ENCODE data around the gene ANKRD27. TPM values are rescaled to one million over a fixed set of nuclear protein-coding genes. Genes with fewer than 3 reads are reported as not detected.

Gene ANKRD27
- total RNA-seq, 1 donor from 2014 or later = 20.8 TPM

DNA sequence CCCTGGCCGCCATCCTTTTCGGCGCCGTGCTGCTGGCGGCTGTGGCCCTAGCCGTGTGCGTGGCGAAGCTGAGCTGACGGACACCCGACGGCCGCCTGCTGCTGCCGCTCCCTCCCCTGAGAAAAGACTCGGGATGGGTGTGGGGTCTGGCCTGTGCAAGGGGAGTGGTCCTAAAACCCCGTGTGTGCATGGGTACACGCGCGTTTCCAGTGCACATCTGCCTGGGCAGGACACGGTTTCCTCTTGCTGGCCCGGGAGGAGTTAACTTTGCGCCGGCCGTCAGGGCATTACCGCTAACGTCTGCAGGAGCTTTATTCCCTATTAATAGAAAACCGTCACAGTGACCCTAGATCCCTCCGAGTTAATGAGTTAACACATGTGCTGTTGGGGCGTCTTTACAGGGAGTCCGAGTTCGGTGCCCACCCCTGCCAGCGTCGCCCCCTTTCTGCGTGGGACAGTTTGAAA is 1.9 kb upstream of the ANKRD27 start:
- peaks cover 13% of the 10 kb centered on the region for H3K4me1 Mint-ChIP-seq (ENCODE audit: low read depth, unreplicated experiment)
- no peaks in the 10 kb centered on the region for H3K9me3 Mint-ChIP-seq (ENCODE audit: unreplicated experiment)
- peak overlapping the region; percentile 66 for H3K4me3 Mint-ChIP-seq (ENCODE audit: unreplicated experiment)
- FAIRE-seq = no peak
- peak; percentile 61 for TF ChIP-seq EZH2 (IDR thresholded peaks at IDR 0.05; ENCODE audit: insufficient read depth, low read length)
- no peak for TF ChIP-seq CTCF (IDR thresholded peaks at IDR 0.05; ENCODE audit: insufficient read depth, low read depth, low read length)
- no peaks in the 10 kb centered on the region for H3K36me3 ChIP-seq (ENCODE audit: insufficient read depth, low read length)
- H3K4me3 ChIP-seq (ENCODE audit: insufficient read depth, low read depth, low read length) = no peak overlapping the region
- peaks cover 25% of the 10 kb centered on the region for H4K20me1 ChIP-seq (ENCODE audit: insufficient read depth, low read length)
- H3K9me3 ChIP-seq (ENCODE audit: insufficient read depth, low read depth, low read length) = no peaks in the 10 kb centered on the region
- H3K4me2 ChIP-seq (ENCODE audit: low read length) = peak overlapping the region; percentile 93
- peaks cover 14% of the 10 kb centered on the region for H3K4me1 ChIP-seq (ENCODE audit: insufficient read depth, low read length)
- peaks cover 28% of the 10 kb centered on the region for H3K79me2 ChIP-seq (ENCODE audit: insufficient read depth, low read length)
- no peak overlapping the region for H3K27ac Mint-ChIP-seq (ENCODE audit: unreplicated experiment)
- DNase-seq (ENCODE audit: low read depth) = no peak
- H3K27me3 Mint-ChIP-seq (ENCODE audit: low read depth, unreplicated experiment) = peaks cover 16% of the 10 kb centered on the region
- no peak overlapping the region for H3K9ac ChIP-seq (ENCODE audit: low read length)
- no peak overlapping the region for H3K27ac ChIP-seq (ENCODE audit: low read depth, low read length)
- H3K27me3 ChIP-seq (ENCODE audit: insufficient read depth, low read length) = peaks cover 24% of the 10 kb centered on the region
- peaks cover 5% of the 10 kb centered on the region for H3K36me3 Mint-ChIP-seq (ENCODE audit: low read depth, unreplicated experiment)
- peak overlapping the region; percentile 33 for H2AFZ ChIP-seq (ENCODE audit: low read depth, low read length)

GRCh38 chr19:32676186-32676894 is 1.4 kb upstream of the ANKRD27 start:
- Mint-ChIP-seq H3K9me3 (ENCODE audit: unreplicated experiment) (no peaks in the 10 kb centered on the region), H3K27me3 (ENCODE audit: low read depth, unreplicated experiment) (peaks cover 16% of the 10 kb centered on the region), H3K36me3 (ENCODE audit: low read depth, unreplicated experiment) (peaks cover 5% of the 10 kb centered on the region), H3K4me3 (ENCODE audit: unreplicated experiment) (no peak overlapping the region), H3K4me1 (ENCODE audit: low read depth, unreplicated experiment) (peaks cover 19% of the 10 kb centered on the region), H3K27ac (ENCODE audit: unreplicated experiment) (no peak overlapping the region)
- Histone ChIP-seq H2AFZ (ENCODE audit: low read depth, low read length) (peak overlapping the region; percentile 88), H3K27me3 (ENCODE audit: insufficient read depth, low read length) (peaks cover 24% of the 10 kb centered on the region), H3K4me2 (ENCODE audit: low read length) (peak overlapping the region; percentile 93), H4K20me1 (ENCODE audit: insufficient read depth, low read length) (peaks cover 30% of the 10 kb centered on the region), H3K4me3 (ENCODE audit: insufficient read depth, low read depth, low read length) (no peak overlapping the region), H3K79me2 (ENCODE audit: insufficient read depth, low read length) (peaks cover 33% of the 10 kb centered on the region), H3K4me1 (ENCODE audit: insufficient read depth, low read length) (peaks cover 14% of the 10 kb centered on the region), H3K9ac (ENCODE audit: low read length) (no peak overlapping the region), H3K36me3 (ENCODE audit: insufficient read depth, low read length) (no peaks in the 10 kb centered on the region), H3K9me3 (ENCODE audit: insufficient read depth, low read depth, low read length) (no peaks in the 10 kb centered on the region), H3K27ac (ENCODE audit: low read depth, low read length) (no peak overlapping the region)
- FAIRE-seq (no peak), DNase-seq (ENCODE audit: low read depth) (no peak)
- TF ChIP-seq EZH2 (IDR thresholded peaks at IDR 0.05; ENCODE audit: insufficient read depth, low read length) = peak; percentile 99
- TF ChIP-seq CTCF (IDR thresholded peaks at IDR 0.05; ENCODE audit: insufficient read depth, low read depth, low read length) = no peak

DNA sequence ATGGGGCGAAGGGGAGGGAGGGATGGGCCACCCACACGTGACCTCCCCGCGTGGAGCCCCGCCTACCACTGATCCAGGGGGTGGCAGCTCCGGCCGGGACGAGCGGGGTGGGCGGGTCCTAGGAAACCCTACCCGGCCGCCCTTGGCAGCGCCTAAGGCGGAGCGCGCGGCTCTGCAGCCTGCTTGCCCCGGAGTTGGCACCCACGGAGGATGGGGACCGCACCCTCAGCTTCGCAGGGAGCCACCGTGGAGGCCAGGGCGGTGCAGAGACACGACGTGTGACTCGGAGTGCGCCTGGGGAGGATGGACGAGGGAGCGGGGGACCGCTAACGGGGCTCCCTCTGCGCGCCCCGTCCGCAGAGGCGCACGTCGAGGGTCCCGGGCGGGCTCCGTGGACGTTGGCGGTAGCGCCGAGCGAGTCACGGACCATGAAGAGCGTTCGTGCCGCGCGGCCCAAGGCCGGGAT is 773 bp upstream of the ANKRD27 start, which contains the start of gene RGS9BP:
Gene RGS9BP, plus strand, starts transcription at position 129 of the 466 bp plus-strand sequence. CDS start 416 bp downstream, outside the sequence.
- TF ChIP-seq CTCF (IDR thresholded peaks at IDR 0.05; ENCODE audit: insufficient read depth, low read depth, low read length) (no peak), EZH2 (IDR thresholded peaks at IDR 0.05; ENCODE audit: insufficient read depth, low read length) (no peak)
- Histone ChIP-seq H3K4me3 (ENCODE audit: insufficient read depth, low read depth, low read length) (peak within 1 kb of the TSS; percentile 79), H3K4me1 (ENCODE audit: insufficient read depth, low read length) (peaks cover 14% of the 10 kb centered on the region), H2AFZ (ENCODE audit: low read depth, low read length) (peak within 1 kb of the TSS; percentile 94), H3K36me3 (ENCODE audit: insufficient read depth, low read length) (no peaks in the 10 kb centered on the region), H4K20me1 (ENCODE audit: insufficient read depth, low read length) (peaks cover 36% of the 10 kb centered on the region), H3K27me3 (ENCODE audit: insufficient read depth, low read length) (peaks cover 24% of the 10 kb centered on the region), H3K9ac (ENCODE audit: low read length) (peak within 1 kb of the TSS; percentile 81), H3K27ac (ENCODE audit: low read depth, low read length) (no peak within 1 kb of the TSS), H3K4me2 (ENCODE audit: low read length) (peak within 1 kb of the TSS; percentile 93), H3K79me2 (ENCODE audit: insufficient read depth, low read length) (peaks cover 39% of the 10 kb centered on the region), H3K9me3 (ENCODE audit: insufficient read depth, low read depth, low read length) (no peaks in the 10 kb centered on the region)
- Mint-ChIP-seq H3K4me1 (ENCODE audit: low read depth, unreplicated experiment) (peaks cover 20% of the 10 kb centered on the region), H3K4me3 (ENCODE audit: unreplicated experiment) (peak within 1 kb of the TSS; percentile 82), H3K9me3 (ENCODE audit: unreplicated experiment) (no peaks in the 10 kb centered on the region), H3K36me3 (ENCODE audit: low read depth, unreplicated experiment) (peaks cover 5% of the 10 kb centered on the region), H3K27ac (ENCODE audit: unreplicated experiment) (no peak within 1 kb of the TSS), H3K27me3 (ENCODE audit: low read depth, unreplicated experiment) (peaks cover 14% of the 10 kb centered on the region)
- DNase-seq (ENCODE audit: low read depth) (peak; percentile 17), FAIRE-seq (no peak)

Measured in astrocyte (in vitro differentiated cells and primary cell).